Neural crest cell (in vitro differentiated cells): ENCODE data around the gene USF1. TPM values are rescaled to one million over a fixed set of nuclear protein-coding genes. Genes with fewer than 3 reads are reported as not detected.

Source experiments
- DNase-seq: peaks from one replicate; pipeline ENCODE4 v3.0.0; 2021; ENCODE audit warnings: low read depth, mixed read lengths, low spot score
- H3K27ac Mint-ChIP-seq: one replicate; pipeline ENCODE4 v1.8.0; 2021; ENCODE audit warnings: mild to moderate bottlenecking, mixed read lengths; ENCODE audit not compliant: unreplicated experiment
- H3K27me3 Mint-ChIP-seq: 2 replicates; pipeline ENCODE4 v1.8.0; 2021; ENCODE audit warnings: low read depth, mild to moderate bottlenecking, mixed read lengths
- H3K36me3 Mint-ChIP-seq: 2 replicates; pipeline ENCODE4 v1.8.0; 2021; ENCODE audit warnings: low read depth, mild to moderate bottlenecking, mixed read lengths
- H3K4me1 Mint-ChIP-seq: 2 replicates; pipeline ENCODE4 v1.8.0; 2021; ENCODE audit warnings: mixed read lengths
- H3K4me3 Mint-ChIP-seq: one replicate; pipeline ENCODE4 v1.8.0; 2021; ENCODE audit warnings: mild to moderate bottlenecking, mixed read lengths
- H3K9me3 Mint-ChIP-seq: 2 replicates; pipeline ENCODE4 v1.8.0; 2021; ENCODE audit warnings: mixed read lengths
- total RNA-seq: library from RNA; stranded (reverse); gene quantifications from 2 replicates; pipeline ENCODE4 v1.2.1, GENCODE V29; 2021
- TF ChIP-seq, protein P1 (sequence below): fragments of 200-600 bp; sonication (generic); conservative IDR thresholded peaks from 2 replicates; pipeline ENCODE4 v1.5.0; 2021; ENCODE audit warnings: antibody characterized with exemption, mild to moderate bottlenecking

Gene USF1
- total RNA-seq, 1 donor from 2014 or later = 87.7 TPM

DNA sequence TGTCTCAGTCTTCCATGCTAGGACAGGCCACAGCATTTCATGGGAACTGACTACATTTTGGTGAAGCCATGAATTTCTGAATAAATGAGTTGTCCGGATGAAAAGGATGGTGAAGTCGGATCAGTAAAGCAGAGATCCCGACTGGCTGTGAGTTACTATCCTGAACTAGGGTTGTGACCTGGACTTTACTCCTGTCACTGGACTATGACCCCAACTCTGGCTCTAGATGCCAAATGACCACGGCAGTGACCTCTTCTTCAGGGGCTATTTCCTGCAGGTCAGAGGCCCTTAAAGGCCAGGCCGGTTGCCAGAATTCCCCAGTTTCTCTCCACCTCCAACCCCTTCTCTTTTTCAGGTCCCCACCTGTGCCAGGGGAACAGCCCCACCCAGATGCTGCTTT, 45.3 kb upstream of the USF1 start:
- Mint-ChIP-seq H3K4me1 (peaks cover 6% of the 10 kb centered on the region), H3K27me3 (peaks cover 4% of the 10 kb centered on the region), H3K27ac (no peak overlapping the region), H3K36me3 (no peaks in the 10 kb centered on the region), H3K4me3 (no peak overlapping the region), H3K9me3 (no peaks in the 10 kb centered on the region)
- DNase-seq = no peak
- TF ChIP-seq, protein P1, sequence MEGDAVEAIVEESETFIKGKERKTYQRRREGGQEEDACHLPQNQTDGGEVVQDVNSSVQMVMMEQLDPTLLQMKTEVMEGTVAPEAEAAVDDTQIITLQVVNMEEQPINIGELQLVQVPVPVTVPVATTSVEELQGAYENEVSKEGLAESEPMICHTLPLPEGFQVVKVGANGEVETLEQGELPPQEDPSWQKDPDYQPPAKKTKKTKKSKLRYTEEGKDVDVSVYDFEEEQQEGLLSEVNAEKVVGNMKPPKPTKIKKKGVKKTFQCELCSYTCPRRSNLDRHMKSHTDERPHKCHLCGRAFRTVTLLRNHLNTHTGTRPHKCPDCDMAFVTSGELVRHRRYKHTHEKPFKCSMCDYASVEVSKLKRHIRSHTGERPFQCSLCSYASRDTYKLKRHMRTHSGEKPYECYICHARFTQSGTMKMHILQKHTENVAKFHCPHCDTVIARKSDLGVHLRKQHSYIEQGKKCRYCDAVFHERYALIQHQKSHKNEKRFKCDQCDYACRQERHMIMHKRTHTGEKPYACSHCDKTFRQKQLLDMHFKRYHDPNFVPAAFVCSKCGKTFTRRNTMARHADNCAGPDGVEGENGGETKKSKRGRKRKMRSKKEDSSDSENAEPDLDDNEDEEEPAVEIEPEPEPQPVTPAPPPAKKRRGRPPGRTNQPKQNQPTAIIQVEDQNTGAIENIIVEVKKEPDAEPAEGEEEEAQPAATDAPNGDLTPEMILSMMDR = no peak

DNA sequence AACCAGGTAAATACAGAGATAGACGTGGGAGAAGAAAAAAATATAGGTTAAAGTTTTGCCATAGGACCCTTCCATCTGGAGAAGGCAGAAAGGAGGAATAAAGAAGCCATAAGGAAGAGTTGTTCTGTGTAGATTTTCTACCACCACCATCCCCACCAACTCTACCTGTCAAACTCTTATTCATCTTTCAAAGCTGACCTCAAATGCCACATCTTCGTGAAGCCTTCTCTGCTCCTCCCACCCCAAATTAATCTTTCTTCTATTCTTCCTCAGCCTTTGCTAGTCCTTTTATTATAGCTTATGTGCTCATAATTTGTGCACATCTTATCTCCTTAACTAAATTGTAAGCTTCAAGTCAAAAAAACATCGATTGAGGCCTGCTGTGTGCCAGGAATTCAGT, 44.8 kb upstream of the USF1 start:
- Mint-ChIP-seq H3K27ac (no peak overlapping the region), H3K36me3 (no peaks in the 10 kb centered on the region), H3K4me3 (no peak overlapping the region), H3K27me3 (peaks cover 4% of the 10 kb centered on the region), H3K4me1 (peaks cover 10% of the 10 kb centered on the region), H3K9me3 (no peaks in the 10 kb centered on the region)
- DNase-seq = no peak
- TF ChIP-seq, protein P1 = no peak

- H3K27ac Mint-ChIP-seq = no peak overlapping the region
- H3K9me3 Mint-ChIP-seq = no peaks in the 10 kb centered on the region
- no peaks in the 10 kb centered on the region for H3K36me3 Mint-ChIP-seq
- DNase-seq = no peak
- H3K27me3 Mint-ChIP-seq = peaks cover 1% of the 10 kb centered on the region
- H3K4me1 Mint-ChIP-seq = peaks cover 8% of the 10 kb centered on the region
- TF ChIP-seq, protein P1 = no peak
- no peak overlapping the region for H3K4me3 Mint-ChIP-seq
These were observed 44.2 kb upstream of the USF1 start for GRCh38 chr1:161089938-161090337.

DNA sequence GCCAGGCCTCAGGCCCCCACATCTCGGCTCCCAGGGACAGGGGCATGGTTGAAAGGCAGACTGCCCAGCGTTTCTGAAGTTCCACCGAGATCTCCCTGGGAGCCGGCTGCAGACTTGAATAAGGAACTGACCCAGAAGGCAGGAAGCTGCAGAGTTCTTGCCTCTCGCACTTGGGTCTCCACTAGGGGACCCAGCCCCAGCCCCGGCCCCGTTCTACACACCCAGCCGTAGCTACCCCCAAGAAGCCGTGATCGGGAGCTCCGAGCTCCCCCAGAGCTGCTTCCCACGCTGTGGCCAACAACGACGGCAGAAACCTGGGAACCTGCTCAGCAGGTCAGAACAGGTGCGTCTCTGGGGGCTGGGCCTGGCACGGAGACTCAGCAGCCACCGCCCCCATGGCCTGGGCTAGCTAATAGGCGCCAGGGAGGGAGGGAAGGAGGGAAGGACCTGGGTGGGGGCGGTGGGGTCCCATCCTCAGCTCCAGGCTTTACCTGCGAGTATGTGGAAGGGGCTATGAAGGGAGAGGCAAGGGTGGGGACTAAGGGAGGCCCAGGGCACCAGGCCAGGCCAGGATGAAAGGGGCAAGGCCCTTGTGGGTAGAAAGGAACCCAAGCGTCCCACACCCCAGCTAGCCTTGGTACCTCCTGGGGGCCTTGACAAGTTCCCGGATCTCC, 43.6 kb upstream of the USF1 start, which contains the start of gene NECTIN4:
Gene NECTIN4 (minus strand): TSS at position 308 of the 674 bp plus-strand sequence. CDS start 262 bp downstream, at position 46.
- H3K27me3 Mint-ChIP-seq = no peaks in the 10 kb centered on the region
- peaks cover 5% of the 10 kb centered on the region for H3K4me1 Mint-ChIP-seq
- H3K36me3 Mint-ChIP-seq = no peaks in the 10 kb centered on the region
- TF ChIP-seq, protein P1 = no peak
- no peaks in the 10 kb centered on the region for H3K9me3 Mint-ChIP-seq
- no peak within 1 kb of the TSS for H3K4me3 Mint-ChIP-seq
- no peak within 1 kb of the TSS for H3K27ac Mint-ChIP-seq
- DNase-seq = no peak

DNA sequence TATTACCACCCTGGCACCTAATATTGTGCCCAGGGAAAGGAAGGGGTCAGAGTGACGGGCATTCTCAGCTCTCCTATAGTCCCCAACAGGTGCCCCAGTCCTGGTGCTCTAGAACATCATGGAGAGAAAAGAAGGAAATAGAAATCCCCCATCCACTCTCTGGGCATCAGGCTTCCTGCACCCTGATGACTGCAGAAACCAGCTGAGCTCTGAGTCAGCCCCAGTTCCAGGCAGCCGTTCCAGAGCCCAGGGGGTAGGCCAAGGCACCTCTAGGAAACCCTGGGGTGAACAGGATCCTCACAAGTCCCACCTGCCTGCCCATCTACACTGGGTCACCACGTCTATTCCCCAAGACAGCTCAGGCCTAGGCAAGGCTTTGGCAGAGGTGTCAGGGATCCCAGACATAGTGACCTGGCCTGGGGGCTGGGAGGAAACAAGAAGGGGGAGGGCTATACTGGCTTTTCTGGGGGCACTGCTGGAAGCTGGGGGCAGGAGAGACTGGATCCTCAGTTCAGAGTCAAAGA, 42.9 kb upstream of the USF1 start:
- no peaks in the 10 kb centered on the region for H3K27me3 Mint-ChIP-seq
- no peaks in the 10 kb centered on the region for H3K36me3 Mint-ChIP-seq
- H3K4me1 Mint-ChIP-seq = peaks cover 5% of the 10 kb centered on the region
- no peak for DNase-seq
- TF ChIP-seq, protein P1 = no peak
- H3K4me3 Mint-ChIP-seq = no peak overlapping the region
- no peak overlapping the region for H3K27ac Mint-ChIP-seq
- no peaks in the 10 kb centered on the region for H3K9me3 Mint-ChIP-seq
